HG03558 (cell line): ENCODE data around the gene C2CD3.
"Not testable (repeated sequence)": the region's sequence is repeated elsewhere in the genome, so short reads cannot be mapped to it uniquely, and the experiment has no call there.

Experiments used
- ATAC-seq: cut with Tn5 transposase; IDR thresholded peaks from one replicate; pipeline ENCODE4 v1.9.1; 2021; ENCODE audit warnings: moderate number of reproducible peaks; ENCODE audit not compliant: unreplicated experiment; ENCODE audit errors: extremely low read depth

C2CD3 gene

DNA sequence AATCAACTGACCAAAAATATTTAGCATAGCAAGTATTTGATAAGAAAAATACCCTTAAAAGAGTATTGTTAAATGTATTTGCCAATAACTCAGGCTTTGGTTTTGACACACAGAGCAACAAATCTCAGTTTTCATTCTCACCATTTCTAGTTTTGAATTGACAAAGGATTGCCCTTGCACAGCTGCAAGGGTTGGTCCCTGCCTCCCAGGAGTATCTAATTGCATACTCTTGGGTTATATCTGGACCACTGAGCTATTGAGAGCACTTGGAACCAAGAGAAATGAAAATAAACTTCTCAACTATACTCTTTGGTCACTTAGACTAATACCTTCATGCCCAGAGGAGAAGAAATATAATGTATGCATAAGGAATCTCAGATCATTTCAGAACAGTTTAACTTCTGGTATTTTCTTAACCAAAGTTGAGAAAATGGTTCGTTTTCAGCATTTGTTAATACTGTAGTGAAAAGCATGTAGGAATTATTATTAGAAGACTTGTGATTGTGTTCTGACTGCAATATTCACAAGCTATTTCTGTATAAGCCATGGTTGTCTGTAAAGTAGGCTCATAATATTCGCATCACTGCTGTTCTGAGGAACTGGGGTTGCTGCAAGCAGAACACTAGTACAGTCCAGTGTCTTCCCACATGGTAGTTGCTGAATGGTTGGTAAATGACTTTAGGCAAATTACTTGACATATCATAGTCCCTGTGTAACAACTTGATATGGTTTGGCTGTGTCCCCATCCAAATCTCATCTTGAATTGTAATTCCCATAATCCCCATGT is 7.9 kb downstream of the C2CD3 start:
- no peak for ATAC-seq

DNA sequence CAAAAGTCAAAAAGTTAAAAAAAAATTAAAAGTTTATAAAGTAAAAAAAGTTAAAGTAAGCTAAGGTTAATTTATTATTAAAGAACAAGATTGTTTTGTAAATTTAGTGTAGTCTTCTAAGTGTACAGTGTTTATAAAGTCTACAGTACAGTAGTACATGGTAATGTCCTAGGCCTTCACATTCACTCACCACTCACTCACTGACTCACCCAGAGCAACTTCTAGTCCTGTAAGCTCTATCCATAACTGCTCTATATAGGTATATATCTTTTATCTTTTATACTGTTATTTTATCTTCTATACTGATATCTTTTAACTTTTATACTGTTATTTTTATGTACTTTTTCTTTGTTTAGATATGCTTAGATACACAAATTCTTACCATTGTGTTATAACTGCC is 11.2 kb downstream of the C2CD3 start:
- ATAC-seq = no peak

DNA sequence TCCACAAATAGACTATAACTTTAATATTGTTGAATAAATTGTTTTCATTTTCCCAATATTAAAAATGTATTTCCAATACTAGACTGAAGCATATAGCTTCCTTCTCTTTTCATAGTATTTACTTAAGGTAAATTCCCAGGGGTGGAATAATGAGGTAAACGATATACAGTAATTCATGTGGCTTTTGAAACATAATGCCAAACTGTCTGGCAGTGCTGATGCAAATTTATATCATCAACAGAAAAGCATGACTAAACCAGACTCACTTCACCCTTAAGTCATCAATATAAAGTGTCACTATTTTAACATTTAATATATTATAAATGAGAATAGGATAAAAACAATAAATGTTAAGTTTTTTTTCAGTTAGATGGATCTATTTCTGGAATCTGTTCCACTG is 13.6 kb downstream of the C2CD3 start:
- ATAC-seq = no peak

DNA sequence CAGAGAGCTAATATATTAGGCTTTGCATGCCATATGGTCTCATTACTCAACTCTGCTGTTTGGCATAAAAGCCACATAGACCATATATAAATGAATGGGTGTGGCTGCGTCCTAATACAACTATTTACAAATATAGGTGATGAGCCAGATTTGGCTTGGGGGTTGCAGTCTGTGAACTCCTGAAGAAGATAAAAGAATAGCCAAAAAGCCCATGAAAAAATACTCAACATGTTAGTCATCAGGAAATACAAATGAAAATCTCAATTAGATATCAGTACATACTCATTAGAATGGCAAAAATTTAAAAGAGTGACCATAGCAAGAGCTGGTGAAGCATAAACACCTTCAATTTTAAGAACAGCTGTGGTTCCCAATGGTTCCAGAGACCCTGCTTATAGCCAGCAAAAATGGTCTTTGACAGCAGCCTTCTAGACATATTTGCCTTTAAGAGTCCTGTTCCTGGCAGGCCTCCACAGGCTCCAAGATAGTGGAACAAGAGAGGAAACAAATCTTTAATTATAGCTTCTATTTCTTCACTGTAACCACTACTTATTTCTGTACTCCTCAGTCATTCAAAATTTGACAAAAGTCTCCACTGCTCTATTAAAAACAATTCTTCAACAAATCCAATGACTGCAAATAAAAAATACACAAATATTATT is 16.1 kb downstream of the C2CD3 start:
- ATAC-seq = no peak

DNA sequence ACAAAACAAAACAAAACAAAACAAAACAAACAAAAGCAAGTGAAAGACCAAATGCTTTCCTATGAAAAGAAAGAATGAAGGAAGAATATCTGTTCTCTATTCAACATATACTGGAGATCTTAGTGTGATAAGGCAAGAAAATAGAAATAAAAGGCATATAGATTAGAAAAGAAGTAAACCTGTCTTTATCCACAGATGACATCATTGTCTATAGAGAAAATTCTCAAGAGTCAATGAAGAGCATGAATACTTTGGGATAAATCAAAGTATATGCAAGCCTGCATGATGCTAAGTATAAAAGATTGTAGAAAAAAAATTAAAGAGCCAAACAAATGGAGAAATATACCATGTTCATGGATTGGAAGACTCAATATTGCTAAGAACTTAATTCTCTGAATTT is 17.6 kb downstream of the C2CD3 start:
- no peak for ATAC-seq

DNA sequence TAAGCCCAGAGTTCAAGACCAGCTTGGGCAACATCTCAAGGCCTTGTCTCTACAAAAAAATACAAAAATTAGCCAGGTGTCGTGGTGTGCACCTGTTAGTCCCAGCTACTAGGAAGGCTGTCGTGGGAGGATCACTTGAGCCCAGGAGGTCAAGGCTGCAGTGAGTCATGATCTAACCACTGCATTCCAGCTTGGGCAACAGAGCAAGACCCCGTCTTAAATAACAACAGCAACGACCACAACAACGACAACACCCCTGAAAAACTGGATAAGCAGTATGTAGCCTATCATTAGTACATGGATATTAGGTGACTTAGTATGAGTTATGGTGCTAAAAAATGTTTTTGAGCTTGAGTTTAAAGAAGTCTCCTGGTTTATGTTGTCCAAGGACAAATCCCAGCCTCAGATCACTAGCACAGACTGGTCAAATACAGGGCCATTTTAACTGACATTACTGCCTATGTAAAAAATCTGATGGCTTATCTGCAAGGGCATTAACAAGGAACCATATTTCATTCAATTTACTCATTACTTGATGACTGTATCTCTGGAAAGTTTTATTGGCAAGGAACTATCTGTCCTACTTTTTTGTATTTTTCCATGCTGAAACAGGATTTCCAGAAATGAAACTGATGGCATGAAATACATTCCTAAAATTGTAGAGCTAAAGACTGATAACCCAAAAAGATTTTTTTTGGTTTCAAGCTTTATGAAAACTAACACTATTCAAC is 23.4 kb downstream of the C2CD3 start:
- ATAC-seq = no peak

DNA sequence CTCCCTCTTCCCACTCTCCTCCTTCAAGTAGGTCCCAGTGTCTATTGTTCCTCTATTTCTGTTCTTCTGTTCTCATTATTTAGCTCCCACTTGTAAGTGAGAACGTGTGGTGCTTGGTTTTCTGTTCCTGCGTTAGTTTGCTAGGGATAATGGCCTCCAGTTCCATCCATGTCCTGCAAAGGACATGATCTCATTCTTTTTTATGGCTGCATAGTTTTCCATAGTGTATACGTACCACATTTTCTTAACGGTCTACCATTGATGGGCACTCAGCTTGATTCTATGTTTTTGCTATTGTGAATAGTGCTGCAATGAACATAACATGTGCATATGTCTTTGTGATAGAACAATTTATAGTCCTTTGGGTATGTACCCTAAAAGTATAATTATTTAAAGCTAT is 26.2 kb downstream of the C2CD3 start:
- no peak for ATAC-seq

DNA sequence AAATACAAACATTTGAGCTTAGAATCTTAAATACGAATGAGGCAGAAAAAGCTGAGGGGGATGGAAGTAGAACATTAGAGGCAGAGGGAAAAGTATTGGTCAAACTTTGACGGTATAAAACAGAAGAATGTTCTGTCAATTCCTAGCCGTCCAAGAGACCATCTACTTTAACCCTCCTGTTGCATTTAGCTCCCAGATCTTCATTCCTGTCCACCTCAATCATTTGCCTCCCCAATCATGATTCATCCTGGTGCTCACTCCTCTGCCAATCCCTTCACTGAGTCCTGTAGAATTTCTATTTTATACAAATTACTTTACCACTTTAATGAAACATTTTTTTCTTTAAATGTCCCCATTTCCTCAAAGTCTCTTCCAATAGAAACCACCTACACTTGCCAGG is 28.2 kb downstream of the C2CD3 start:
- ATAC-seq = no peak

DNA sequence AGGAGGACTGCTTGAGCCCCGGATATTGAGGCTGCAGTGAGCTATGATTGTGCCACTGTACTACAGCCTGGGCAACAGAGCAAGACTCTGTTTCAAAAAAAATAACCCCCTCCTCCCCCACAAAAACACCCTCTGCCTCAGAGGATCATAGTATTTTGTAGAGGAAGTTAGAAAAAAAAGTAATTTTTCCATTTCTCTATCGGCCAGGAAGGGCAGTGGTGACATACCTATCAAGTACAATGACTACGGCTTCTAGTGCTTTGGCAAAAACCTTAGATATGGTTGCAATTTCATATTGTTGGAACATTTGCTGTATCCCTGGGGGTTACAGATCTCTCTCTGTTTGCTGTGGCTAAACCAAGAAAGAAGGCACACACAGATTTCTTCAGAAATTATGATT is 28.9 kb downstream of the C2CD3 start:
- no peak for ATAC-seq

DNA sequence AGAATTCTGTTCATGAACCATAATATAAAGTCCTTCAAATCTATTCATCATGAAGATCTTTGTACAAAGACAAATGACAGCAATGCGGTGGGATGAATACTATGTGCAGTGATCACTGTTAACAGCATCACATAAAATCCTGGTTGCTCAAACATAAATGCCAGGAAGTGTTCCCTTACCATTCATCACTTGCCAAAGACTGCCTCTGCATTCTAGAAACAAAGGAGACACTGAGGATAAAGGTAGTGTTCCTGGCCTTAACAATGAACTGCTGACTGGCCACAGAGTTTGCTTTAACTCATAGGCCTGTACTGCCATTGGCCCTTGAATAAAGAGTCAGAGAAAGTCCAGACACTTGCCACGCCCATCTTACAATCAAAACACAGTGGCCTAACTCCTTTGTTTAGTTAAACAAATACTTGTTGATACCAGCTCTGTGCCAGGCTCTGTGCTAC is 29.5 kb downstream of the C2CD3 start:
- ATAC-seq = no peak

DNA sequence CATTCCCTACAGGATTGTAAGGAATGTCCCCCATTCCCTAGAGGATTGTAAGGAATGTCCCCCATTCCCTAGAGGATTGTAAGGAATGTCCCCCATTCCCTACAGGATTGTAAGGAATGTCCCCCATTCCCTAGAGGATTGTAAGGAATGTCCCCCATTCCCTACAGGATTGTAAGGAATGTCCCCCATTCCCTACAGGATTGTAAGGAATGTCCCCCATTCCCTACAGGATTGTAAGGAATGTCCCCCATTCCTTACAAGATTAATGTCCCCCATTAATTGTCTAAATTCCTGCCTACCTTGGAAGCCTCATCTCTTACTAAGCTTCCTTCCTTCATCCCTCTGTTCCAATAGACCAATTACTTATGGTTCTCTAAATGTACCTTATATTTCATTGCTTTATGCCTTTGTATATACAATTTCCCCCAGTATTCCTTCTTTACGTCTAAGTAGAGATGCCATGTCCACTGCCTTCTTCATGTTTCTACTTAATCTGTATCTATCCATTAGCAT is 30.8 kb downstream of the C2CD3 start:
- ATAC-seq = not testable (repeated sequence)

DNA sequence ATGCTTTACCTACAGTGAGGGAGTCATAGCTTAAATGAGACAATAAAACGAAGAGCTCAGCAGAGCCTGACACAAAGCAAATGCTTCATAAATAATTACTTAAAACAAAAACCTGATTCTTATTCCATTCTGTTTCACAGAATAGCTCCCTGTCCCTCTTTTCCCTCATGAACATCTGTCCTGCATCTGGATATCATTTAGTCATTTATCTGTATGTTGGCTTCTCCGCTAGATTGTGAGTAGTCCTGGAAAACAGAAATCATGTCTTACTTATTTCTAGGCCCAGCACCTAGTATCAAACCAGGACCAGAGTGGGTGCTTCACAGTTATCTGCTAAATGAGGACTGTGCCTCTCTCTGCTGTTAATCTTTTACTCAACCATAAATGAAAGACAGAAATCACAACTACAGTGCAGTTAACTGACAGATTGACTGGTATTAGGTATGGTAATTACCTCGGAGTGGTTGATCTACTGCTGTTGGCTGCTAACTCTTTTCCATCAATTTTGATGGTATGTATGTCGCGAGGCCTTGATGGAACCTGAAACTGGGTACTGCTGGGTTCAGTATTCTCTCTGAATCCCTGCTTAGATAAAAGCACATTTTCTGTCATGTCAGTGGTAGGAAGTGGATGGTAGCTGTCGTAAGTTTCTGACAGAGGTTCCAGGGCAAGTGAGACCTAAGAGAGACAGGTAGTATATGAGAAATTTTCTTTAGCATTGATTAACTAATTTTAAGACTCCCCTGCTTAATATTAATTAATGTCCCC is 31.5 kb downstream of the C2CD3 start:
- ATAC-seq = no peak

DNA sequence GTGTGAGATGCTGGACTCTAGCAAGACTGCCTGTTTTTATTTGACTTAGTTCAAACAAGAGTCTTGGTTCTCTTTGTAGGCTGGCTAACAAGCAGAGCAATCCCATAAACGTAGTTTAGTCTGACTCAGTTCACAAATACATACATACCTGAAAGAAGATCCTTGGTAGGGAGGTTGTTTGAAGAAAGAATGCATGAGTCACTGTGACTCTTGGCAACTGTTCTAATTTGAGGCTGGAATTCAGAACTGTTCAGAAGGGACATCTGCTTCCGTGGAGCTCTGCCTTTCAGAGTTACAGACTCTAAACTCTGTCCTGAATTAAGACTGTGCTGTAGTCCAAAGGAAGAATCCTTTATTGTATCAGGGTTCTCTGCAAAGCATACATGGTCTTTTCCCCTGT is 32.2 kb downstream of the C2CD3 start:
- no peak for ATAC-seq

DNA sequence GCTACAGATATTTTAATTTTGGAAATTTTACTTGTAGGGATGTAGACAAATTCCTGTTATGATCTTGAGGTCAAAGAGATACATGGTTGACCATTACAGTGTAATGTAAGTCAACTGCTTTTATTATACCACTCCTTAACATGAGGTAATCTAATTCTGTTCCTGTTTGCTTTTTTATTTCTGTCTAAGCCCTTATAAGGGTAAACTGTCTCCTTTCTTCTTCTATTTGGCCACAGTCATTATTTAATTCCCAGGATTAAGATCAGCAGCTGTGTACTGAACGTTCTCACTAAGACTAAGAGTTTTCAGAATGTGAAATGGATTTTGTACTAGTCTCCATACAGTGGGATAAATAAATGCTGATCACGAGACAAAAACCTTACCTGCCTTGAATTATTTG is 32.8 kb downstream of the C2CD3 start:
- no peak for ATAC-seq

DNA sequence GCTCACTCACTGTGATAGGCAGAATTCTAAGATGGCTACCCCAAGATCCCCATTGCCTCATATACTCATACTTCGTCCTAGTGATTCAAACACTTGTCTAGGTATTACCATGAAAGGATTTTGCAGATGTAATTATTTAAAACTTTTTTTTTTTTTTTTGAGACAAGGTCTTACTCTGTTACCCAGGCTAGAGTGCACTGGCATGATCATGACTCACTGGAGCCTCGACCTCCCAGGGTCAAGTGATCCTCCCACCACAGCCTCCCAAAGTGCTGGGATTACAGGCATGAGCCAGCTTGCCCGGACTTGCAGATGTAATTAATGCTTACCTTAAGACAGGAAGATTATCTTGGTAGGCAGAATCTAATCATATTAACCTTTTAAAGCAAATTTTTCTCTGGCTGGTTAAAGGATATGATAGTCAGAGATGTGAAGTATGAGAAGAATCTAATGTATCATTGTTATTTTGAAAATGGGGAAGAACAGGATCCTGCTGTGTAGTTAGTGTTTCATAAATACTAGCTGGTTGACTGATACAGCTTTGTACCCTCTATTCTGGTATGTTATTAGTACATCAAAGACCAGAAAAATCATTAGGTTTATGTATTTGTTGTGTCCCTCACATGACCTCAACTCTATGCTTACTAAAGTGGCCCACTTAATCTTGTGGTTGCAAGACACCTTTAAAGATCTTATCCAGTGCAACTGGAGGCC is 35.5 kb downstream of the C2CD3 start:
- no peak for ATAC-seq

DNA sequence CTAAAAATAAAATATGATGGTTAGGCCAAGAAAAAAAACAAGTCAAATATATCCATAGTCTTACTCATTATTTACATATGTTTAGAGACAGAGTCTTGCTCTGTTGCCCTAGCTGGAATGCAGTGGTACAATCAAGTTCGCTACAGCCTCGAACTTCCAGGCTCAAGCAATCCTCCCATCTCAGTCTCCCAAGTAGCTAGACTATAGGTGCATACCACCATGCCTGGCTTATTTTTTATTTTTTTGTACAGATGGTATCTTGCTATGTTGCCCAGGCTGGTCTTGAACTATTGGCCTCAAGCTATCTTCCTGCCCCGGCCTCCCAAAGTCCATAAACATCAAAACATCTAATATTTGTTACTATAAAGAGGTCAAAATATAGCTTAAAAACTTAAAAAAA is 36.1 kb downstream of the C2CD3 start:
- no peak for ATAC-seq

DNA sequence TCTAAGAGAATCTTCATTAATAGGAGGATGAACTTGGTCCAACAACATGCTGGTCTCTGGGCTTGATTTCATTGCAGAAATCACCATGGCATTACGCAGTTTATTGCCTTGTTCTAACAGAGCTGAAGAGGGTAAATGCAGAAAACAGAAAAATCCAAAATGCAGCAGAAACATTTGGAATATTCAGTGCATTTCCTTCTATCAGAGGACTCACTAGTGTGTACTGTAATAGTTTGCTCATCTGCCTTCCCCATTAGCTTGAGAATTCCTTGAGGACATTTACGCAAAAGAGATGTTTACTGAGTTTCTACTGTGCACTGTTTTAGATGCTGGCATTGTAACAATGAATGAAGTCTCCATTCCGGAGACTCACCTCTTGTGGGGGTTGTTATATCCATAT is 37.4 kb downstream of the C2CD3 start:
- no peak for ATAC-seq

DNA sequence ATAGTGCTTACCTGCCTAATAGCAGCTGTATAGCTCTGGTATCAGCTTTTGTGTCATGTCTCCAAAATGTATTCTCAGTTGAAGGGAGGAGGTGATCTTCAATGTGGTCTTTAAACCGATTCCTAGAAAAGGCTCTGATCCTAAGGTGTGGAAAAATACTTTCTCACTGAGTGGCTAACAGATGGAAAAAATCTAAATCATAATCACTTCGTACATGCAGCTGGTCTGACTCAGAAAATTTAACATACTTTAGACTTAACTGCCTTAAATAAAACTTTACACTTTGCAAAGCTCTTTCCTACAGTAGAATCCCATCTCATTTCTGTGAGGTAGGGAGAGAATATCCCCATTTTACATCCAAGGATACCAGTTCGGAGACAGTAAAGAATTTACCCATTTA is 38.0 kb downstream of the C2CD3 start:
- no peak for ATAC-seq

DNA sequence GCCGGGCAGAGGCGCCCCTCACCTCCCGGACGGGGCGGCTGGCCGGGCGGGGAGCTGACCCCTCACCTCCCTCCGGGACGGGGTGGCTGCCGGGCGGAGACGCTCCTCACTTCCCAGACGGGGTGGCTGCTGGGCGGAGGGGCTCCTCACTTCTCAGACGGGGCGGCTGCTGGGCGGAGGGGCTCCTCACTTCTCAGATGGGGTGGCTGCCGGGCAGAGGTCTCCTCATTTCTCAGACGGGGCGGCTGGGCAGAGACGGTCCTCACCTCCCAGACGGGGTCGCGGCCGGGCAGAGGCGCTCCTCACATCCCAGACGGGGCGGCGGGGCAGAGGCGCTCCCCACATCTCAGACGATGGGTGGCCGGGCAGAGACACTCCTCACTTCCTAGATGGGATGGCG is 41.7 kb downstream of the C2CD3 start:
- ATAC-seq = not testable (repeated sequence)

DNA sequence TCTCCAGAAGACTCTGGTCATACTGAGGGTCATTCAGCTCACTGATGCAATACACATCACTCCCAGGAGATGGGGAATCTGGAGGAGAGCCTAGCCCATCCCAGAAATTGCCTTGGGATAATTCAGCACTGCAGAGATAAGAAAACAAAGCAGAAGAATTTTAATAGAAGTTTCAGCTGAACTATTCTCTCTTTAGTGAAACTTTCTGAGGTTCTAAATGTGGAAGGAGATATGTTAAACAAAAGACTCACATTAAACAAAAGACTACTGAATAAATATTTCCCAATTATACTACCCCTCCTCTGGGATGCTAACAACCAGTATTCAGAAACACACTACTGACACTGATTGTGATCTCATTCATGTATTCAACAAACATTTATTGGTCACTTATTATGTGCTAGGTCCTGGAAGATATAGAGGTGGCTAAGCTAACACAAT is 47.8 kb downstream of the C2CD3 start:
- no peak for ATAC-seq
